Neuronal stem cell (in vitro differentiated cells): ENCODE results near the gene ITGA11.

ENCODE experiments used
- DNase-seq: peaks from one replicate; pipeline ENCODE4 v3.0.0-alpha.2; 2013; ENCODE audit warnings: low spot score
- H2AFZ ChIP-seq: one replicate; pipeline ENCODE4 v1.6.1; 2013; ENCODE audit warnings: mild to moderate bottlenecking, low read length, inconsistent platforms
- H2AK5ac ChIP-seq: 2 replicates; pipeline ENCODE4 v1.6.1; 2013; ENCODE audit warnings: low read depth, mild to moderate bottlenecking, inconsistent platforms, low read length, moderate library complexity, mixed read lengths
- H2BK120ac ChIP-seq: 2 replicates; pipeline ENCODE4 v1.6.1; 2013; ENCODE audit warnings: low read depth, mild to moderate bottlenecking, inconsistent platforms, low read length, moderate library complexity, mixed read lengths
- H2BK12ac ChIP-seq: one replicate; pipeline ENCODE4 v1.6.1; 2013; ENCODE audit warnings: low read length, inconsistent platforms
- H2BK15ac ChIP-seq: 2 replicates; pipeline ENCODE4 v1.6.1; 2013; ENCODE audit warnings: mild to moderate bottlenecking, low read length, inconsistent platforms, mixed read lengths
- H2BK5ac ChIP-seq: one replicate; pipeline ENCODE4 v1.6.1; 2013; ENCODE audit warnings: inconsistent platforms, mild to moderate bottlenecking, low read length, moderate library complexity
- H3K14ac ChIP-seq: one replicate; pipeline ENCODE4 v1.6.1; 2013; ENCODE audit warnings: low read length, inconsistent platforms
- H3K18ac ChIP-seq: 2 replicates; pipeline ENCODE4 v1.6.1; 2013; ENCODE audit warnings: low read length, inconsistent platforms
- H3K23ac ChIP-seq: 2 replicates; pipeline ENCODE4 v1.6.1; 2013; ENCODE audit warnings: low read depth, mild to moderate bottlenecking, mixed read lengths, low read length, inconsistent platforms; ENCODE audit not compliant: poor library complexity
- H3K27ac ChIP-seq: replicated peaks from 3 replicates; pipeline ENCODE4 v1.5.1; 2013; ENCODE audit warnings: low read length, inconsistent platforms
- H3K27me3 ChIP-seq, 3 experiments: 2 replicates each; pipeline ENCODE4 v1.6.1; 2013; ENCODE audit warnings: low read length in 3 of 3, mild to moderate bottlenecking in 2 of 3, inconsistent platforms in 1 of 3, low read depth in 1 of 3, mixed read lengths in 1 of 3, moderate library complexity in 1 of 3; ENCODE audit not compliant: control insufficient read depth in 3 of 3, insufficient read depth in 3 of 3
- H3K36me3 ChIP-seq, 2 donors: replicated peaks in 1 of 2; 2 replicates each; pipeline ENCODE4 v1.6.1; 2013; ENCODE audit warnings: low read length in 2 of 2; ENCODE audit not compliant: control insufficient read depth in 2 of 2, insufficient read depth in 2 of 2
- H3K4ac ChIP-seq: 2 replicates; pipeline ENCODE4 v1.6.1; 2013; ENCODE audit warnings: inconsistent platforms, mild to moderate bottlenecking, low read length, moderate library complexity
- H3K4me1 ChIP-seq, 2 donors: 1 replicate in 1 of 2; 2 replicates in 1 of 2; pipeline ENCODE4 v1.6.1; 2013; ENCODE audit warnings: low read length in 2 of 2, low read depth in 1 of 2; ENCODE audit not compliant: control insufficient read depth in 2 of 2, insufficient read depth in 1 of 2
- H3K4me2 ChIP-seq: one replicate; pipeline ENCODE4 v1.6.1; 2013; ENCODE audit warnings: mild to moderate bottlenecking, low read length, inconsistent platforms; ENCODE audit not compliant: insufficient read depth, poor library complexity, severe bottlenecking
- H3K4me3 ChIP-seq, 2 donors: 2 replicates each; pipeline ENCODE4 v1.5.1; 2013; ENCODE audit warnings: low read length in 2 of 2, mild to moderate bottlenecking in 2 of 2, inconsistent platforms in 1 of 2, moderate library complexity in 1 of 2
- H3K79me1 ChIP-seq: one replicate; pipeline ENCODE4 v1.6.1; 2013; ENCODE audit warnings: low read depth, mild to moderate bottlenecking, inconsistent platforms, low read length, moderate library complexity
- H3K9ac ChIP-seq: one replicate; pipeline ENCODE4 v1.6.1; 2013; ENCODE audit warnings: mild to moderate bottlenecking, low read depth, low read length, inconsistent platforms; ENCODE audit not compliant: poor library complexity
- H3K9me3 ChIP-seq, 2 donors: replicated peaks in 1 of 2; 2 replicates each; pipeline versions ENCODE3 to v1.6.1; 2013; ENCODE audit warnings: low read length in 2 of 2, mild to moderate bottlenecking in 2 of 2, inconsistent platforms in 1 of 2, low read depth in 1 of 2, mixed read lengths in 1 of 2, moderate library complexity in 1 of 2; ENCODE audit not compliant: control insufficient read depth in 2 of 2, insufficient read depth in 1 of 2
- H4K8ac ChIP-seq: one replicate; pipeline ENCODE4 v1.6.1; 2013; ENCODE audit warnings: low read depth, mild to moderate bottlenecking, inconsistent platforms, low read length, moderate library complexity
- H4K91ac ChIP-seq: one replicate; pipeline ENCODE4 v1.6.1; 2013; ENCODE audit warnings: low read length, low read depth, mild to moderate bottlenecking, inconsistent platforms; ENCODE audit not compliant: poor library complexity
- WGBS, 2 donors: extraction: QIAGEN DNeasy Blood & Tissue Kit; methylation state at CpG; one replicate each; pipeline ENCODE4 v1.1.7; 2013; ENCODE audit warnings: missing lambda C conversion rate in 2 of 2, mixed read lengths in 1 of 2; ENCODE audit not compliant: insufficient read length in 2 of 2, insufficient replicate concordance in 1 of 2; ENCODE audit errors: extremely low coverage in 2 of 2; 5-methylcytosine and 5-hydroxymethylcytosine counted together

Gene ITGA11

DNA sequence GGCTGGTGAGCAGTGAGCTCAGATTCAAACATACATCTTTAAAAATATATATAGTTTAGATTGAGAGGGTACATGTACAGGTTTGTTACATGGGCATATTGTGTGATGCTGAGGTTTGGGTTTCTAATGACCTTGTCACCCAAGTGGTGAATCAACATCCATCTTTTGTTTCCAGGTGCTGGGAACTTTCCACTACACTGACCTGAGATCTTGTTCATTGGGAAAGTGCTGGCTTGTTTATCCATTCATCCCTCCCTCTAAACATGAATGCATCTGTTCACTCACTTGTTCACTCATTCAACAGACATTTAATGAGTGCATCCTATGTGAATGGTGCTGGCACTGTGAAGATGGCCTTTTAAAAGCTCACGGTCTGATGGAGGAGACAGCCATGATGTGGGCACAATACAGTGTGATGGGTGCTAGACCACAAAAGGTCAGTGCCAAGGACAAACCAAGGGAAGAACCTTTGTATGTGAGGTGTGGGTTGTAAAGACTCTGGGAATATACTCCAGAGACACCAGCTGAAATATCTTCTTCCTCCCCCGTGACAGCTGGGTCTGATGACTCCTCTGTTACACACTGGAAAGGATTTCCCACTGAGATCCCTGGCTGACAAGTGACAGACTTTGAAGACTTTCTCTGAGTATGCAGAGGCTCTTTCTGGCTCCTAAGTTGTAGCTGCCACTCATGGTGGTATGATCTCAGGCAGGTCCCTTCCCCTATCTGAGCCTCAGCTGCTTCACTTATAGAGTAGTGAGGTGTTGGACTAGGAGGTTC is 16.2 kb upstream of the ITGA11 start:
- Histone ChIP-seq H4K91ac (no peak overlapping the region), H3K4me2 (no peak overlapping the region)
- WGBS, 2 donors = no CpG with 5 or more reads among the region's 2 CpGs

DNA sequence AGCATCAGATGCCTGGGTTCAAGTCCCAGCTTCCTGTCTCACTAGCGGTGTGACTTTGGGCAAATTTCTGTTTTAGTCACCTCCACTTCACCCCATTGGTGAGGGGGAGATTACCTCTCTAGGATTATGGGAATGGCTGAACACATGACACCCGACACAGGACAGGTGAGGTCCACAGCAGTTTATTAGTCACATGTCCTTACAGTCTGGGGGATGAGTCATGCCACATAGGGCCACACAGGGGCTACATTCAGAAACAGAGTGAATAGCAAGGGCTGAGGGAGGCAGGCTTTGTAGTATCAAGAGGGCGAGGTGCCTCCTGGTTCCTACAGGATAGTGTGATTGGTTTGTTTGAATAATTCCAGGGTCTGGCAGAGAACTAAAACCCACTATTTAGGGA is 15.2 kb upstream of the ITGA11 start:
- no peak overlapping the region for H3K4ac ChIP-seq
- H3K27me3 ChIP-seq = peaks cover 0 to 16% (median 0%) of the 10 kb centered on the region in 3 experiments
- H3K23ac ChIP-seq = no peak overlapping the region
- H2AK5ac ChIP-seq = no peak overlapping the region
- H2BK15ac ChIP-seq = no peak overlapping the region
- WGBS, 2 donors = no CpG with 5 or more reads among the region's 3 CpGs
- no peak for DNase-seq
- no peak overlapping the region for H3K9ac ChIP-seq
- no peak overlapping the region for H4K8ac ChIP-seq
- no peak overlapping the region for H2BK120ac ChIP-seq
- H3K14ac ChIP-seq = no peak overlapping the region
- no peak overlapping the region for H2BK5ac ChIP-seq
- no peaks in the 10 kb centered on the region for H3K36me3 ChIP-seq
- no peaks in the 10 kb centered on the region for H3K79me1 ChIP-seq
- H4K91ac ChIP-seq = no peak overlapping the region
- no peaks in the 10 kb centered on the region for H3K9me3 ChIP-seq
- H3K4me2 ChIP-seq = no peak overlapping the region
- H3K18ac ChIP-seq = peak overlapping the region; percentile 23
- H2AFZ ChIP-seq = no peak overlapping the region
- peaks cover 0 to 6% of the 10 kb centered on the region in 2 donors for H3K4me1 ChIP-seq
- H3K27ac ChIP-seq = no peak overlapping the region
- no peak overlapping the region for H3K4me3 ChIP-seq
- no peak overlapping the region for H2BK12ac ChIP-seq

More for the DNA sequence above, 16.2 kb upstream of the ITGA11 start:
- no peak overlapping the region for H2BK15ac ChIP-seq
- no peaks in the 10 kb centered on the region for H3K79me1 ChIP-seq
- no peak overlapping the region for H3K23ac ChIP-seq
- H2BK12ac ChIP-seq = no peak overlapping the region
- no peaks in the 10 kb centered on the region for H3K9me3 ChIP-seq
- H3K4ac ChIP-seq = no peak overlapping the region
- no peak for DNase-seq
- H3K14ac ChIP-seq = no peak overlapping the region
- H3K18ac ChIP-seq = no peak overlapping the region
- H2AFZ ChIP-seq = no peak overlapping the region
- H4K8ac ChIP-seq = no peak overlapping the region
- no peak overlapping the region for H3K27ac ChIP-seq
- no peak overlapping the region for H3K4me3 ChIP-seq
- peaks cover 0 to 6% of the 10 kb centered on the region in 2 donors for H3K4me1 ChIP-seq
- no peak overlapping the region for H3K9ac ChIP-seq
- H2BK5ac ChIP-seq = no peak overlapping the region
- peaks cover 0 to 15% (median 0%) of the 10 kb centered on the region in 3 experiments for H3K27me3 ChIP-seq
- H3K36me3 ChIP-seq = no peaks in the 10 kb centered on the region
- H2BK120ac ChIP-seq = no peak overlapping the region
- H2AK5ac ChIP-seq = no peak overlapping the region

DNA sequence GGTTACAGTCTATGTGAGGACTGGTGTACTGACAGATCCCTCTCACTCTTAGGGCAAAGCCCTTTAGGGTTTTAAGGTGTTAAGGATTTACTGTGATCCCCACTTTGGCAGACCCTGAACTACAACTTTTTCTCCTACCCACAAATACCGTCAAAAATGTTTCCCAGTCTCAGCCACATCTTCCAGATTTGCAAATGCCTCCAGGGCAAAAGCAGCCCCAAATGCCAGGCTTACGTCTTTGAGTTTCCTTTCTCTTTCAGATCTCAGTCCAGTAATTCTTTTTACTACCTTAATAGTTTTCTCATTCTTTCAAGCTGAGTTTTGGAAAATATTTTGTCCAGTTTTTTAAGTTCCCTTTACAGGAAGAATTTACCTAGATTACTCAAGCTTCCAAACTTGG is 13.4 kb upstream of the ITGA11 start:
- Histone ChIP-seq H3K27me3 (peaks cover 0 to 20% (median 0%) of the 10 kb centered on the region in 3 experiments), H4K91ac (no peak overlapping the region), H2AFZ (no peak overlapping the region), H3K4me1 (peaks cover 0 to 6% of the 10 kb centered on the region in 2 donors), H3K9me3 (no peaks in the 10 kb centered on the region), H4K8ac (no peak overlapping the region), H3K4ac (no peak overlapping the region), H2BK12ac (no peak overlapping the region), H3K23ac (no peak overlapping the region), H2BK15ac (no peak overlapping the region), H3K4me2 (no peak overlapping the region), H3K9ac (no peak overlapping the region), H2BK120ac (no peak overlapping the region), H3K4me3 (no peak overlapping the region), H2BK5ac (no peak overlapping the region), H3K27ac (no peak overlapping the region), H2AK5ac (no peak overlapping the region), H3K14ac (no peak overlapping the region), H3K79me1 (no peaks in the 10 kb centered on the region), H3K36me3 (no peaks in the 10 kb centered on the region), H3K18ac (no peak overlapping the region)
- no CpG with 5 or more reads among the region's 2 CpGs for WGBS, 2 donors
- DNase-seq = no peak

DNA sequence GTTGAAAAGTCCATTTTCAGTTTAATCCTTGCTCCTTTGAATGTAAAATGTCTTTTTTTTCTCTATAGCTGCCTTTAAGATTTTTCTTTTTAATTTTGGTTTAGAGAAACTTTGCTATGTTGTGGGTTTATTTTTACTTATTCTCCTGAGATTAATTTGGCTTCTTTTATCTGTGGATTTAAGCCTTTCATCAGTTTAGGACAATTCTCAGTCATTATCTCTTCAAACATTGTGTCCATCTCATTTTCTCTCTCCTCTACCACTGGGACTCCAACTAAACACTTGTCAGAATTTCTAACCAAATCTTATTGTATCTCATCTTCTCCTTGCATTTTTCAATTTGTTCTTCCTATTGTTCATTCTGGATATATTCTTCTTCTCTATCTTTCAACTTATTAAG is 12.4 kb upstream of the ITGA11 start:
- no peak overlapping the region for H2AK5ac ChIP-seq
- H4K8ac ChIP-seq = no peak overlapping the region

More for the DNA sequence above, 12.4 kb upstream of the ITGA11 start:
- no peak overlapping the region for H3K4ac ChIP-seq
- H3K9ac ChIP-seq = no peak overlapping the region
- no peak overlapping the region for H2BK15ac ChIP-seq
- no peak overlapping the region for H3K18ac ChIP-seq
- no peak overlapping the region for H3K4me3 ChIP-seq
- H4K91ac ChIP-seq = no peak overlapping the region
- H3K4me1 ChIP-seq = peaks cover 0 to 4% of the 10 kb centered on the region in 2 donors
- no peak overlapping the region for H3K4me2 ChIP-seq
- no peaks in the 10 kb centered on the region for H3K79me1 ChIP-seq
- no peak overlapping the region for H2BK12ac ChIP-seq
- no peak for DNase-seq
- no peak overlapping the region for H2AFZ ChIP-seq
- no peaks in the 10 kb centered on the region for H3K9me3 ChIP-seq
- no peak overlapping the region for H3K14ac ChIP-seq
- H3K36me3 ChIP-seq = no peaks in the 10 kb centered on the region
- no peak overlapping the region for H2BK120ac ChIP-seq
- H3K27ac ChIP-seq = no peak overlapping the region
- peaks cover 0 to 14% (median 0%) of the 10 kb centered on the region in 3 experiments for H3K27me3 ChIP-seq
- no peak overlapping the region for H2BK5ac ChIP-seq
- H3K23ac ChIP-seq = no peak overlapping the region
